ENCODE measurements around the gene NTSR1.

- TF ChIP-seq POLR2A (IDR thresholded peaks at IDR 0.05): no peak
- TF ChIP-seq CTCF (IDR thresholded peaks at IDR 0.05): no peak
Measured at GRCh38 chr20:62661647-62662046, 47.0 kb upstream of the NTSR1 start.

Measured in right lobe of liver (tissue), 4 donors.